ENCODE measurements around the gene SYNDIG1.

Gene SYNDIG1

GRCh38 chr20:24448170-24448569 is 21.3 kb upstream of the SYNDIG1 start:
- DNase-seq (ENCODE audit: low read depth), result no peak

- no peak for DNase-seq (ENCODE audit: low read depth)
Observed at GRCh38 chr20:24449026-24449720, 20.3 kb upstream of the SYNDIG1 start.

DNA sequence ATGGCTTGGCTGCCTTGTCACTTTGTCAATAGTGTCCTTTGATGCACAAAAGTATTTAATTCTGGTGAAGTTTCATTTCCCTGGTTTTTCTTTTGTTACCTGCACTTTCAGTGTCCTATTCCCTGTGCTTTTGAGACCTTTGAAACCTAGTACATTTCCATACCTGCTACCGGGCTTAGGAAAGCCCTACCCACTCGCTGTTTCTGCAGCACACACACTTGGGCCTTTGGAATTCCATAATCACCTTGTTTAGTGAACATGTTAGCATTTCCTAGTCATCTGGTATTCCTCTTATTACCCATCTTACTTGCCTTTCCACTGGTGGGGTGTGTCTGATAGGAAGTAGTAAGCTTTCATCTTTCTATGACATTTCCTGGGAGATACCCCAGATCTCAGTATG is 19.3 kb upstream of the SYNDIG1 start:
- no peak for DNase-seq (ENCODE audit: low read depth)

DNA sequence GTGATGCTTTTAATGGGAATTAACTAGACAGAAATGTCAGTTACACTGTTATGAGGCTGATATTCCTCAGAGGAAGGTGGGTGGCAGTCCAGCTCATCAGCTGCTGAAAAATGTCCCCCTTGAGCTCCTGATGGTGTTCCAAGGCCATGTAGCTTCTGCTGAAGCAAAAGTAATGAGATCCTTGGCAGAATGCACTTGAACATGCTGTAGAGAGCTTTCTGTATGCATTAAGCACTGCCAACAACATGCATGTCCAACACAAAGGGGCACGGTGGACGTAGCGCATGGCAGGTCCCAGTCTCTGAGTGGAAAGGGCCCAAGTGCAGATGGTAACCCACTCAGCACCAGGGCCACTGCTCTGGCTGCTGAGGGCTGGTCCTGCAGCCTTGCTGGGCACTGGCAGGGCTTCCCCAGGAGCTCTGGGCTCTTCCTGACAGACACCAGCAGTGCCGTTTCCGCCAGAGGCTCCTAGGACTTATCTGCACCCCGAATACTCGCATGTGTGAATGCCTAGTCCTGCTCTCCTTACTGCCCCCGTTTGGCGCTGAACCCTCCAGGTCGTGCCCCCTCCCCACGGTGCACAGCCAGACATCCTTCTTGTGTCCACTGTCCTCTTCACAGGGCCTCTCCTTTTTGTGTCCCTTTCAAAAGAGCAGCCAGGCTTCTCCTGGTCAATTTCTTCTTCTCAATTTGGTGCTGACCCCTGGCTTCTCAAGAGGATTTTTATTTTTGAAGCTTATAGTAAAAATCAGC is 18.6 kb upstream of the SYNDIG1 start:
- no peak for DNase-seq (ENCODE audit: low read depth)

GRCh38 chr20:24451428-24451827 is 18.0 kb upstream of the SYNDIG1 start:
- no peak for DNase-seq (ENCODE audit: low read depth)

DNA sequence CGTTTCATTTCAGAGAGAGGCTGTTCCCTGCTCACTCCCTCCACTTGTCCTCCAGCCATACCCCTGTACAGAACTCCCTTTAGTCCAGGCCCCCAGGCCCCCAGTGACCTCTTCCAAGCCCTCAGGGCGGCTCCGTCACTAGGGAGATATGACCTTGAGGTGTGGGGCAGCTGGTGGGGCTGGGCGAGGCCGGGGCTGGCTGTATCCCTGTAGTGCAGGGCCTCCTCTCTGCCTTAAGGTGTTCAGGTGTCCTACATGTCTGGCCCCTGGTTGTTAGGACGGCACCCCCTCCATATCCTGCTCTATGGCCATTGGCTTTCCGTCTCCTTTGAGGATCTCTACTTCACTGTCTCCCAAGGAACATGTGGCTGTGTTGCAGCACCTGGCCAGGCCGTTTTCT is 17.4 kb upstream of the SYNDIG1 start:
- DNase-seq (ENCODE audit: low read depth), result no peak

DNA sequence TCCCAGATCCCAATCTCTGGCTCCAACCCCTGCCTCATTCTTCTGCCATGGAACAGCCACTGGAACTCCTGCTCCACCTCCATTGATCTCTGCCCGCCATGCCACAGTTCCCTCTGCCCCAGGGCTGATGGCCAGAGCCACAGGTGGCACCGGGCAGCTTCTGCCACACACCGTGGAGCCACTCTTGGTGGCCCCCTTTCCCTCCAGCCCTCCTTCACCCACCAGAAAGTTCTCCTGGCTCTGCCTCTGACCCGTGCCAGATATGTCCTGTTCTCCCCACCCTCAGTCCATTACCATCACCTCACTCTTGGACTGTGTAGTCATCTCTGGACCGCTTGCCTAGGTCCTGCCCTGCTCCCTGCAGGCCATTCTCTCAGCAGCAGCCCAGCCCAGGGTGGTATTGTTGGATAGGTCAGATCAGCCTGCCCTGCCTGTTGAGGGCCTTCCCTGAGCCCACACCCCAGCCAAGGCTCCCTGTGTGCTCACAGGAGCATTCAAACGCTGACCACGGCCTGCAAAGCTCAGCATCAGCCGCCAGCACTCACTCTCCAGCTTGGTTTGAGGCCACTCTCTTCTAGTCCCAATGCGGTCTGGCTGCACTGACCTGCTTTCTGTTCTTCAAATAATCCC is 16.8 kb upstream of the SYNDIG1 start:
- no peak for DNase-seq (ENCODE audit: low read depth)

GRCh38 chr20:24453869-24454268 is 15.6 kb upstream of the SYNDIG1 start:
- no peak for DNase-seq (ENCODE audit: low read depth)

DNA sequence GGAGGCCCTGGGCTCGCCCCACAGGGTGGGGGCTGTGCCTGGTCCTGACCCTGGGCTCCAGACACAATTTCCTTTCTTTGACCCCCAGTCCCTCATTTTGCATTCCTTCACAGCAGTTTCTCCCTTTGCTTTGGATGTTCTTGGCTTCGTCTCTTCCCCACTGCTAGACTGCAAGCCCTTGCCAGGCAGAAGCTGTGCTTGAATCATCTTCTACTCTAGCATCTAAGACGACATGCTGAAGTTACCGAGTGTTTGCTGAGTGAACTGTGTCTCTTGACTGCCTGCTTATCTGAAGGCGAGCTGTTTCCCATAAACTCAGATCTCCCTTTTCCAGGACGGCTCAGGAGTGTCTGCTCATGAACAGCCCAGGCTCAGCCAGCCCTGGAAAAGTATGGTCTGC is 14.3 kb upstream of the SYNDIG1 start:
- DNase-seq (ENCODE audit: low read depth), result no peak

DNA sequence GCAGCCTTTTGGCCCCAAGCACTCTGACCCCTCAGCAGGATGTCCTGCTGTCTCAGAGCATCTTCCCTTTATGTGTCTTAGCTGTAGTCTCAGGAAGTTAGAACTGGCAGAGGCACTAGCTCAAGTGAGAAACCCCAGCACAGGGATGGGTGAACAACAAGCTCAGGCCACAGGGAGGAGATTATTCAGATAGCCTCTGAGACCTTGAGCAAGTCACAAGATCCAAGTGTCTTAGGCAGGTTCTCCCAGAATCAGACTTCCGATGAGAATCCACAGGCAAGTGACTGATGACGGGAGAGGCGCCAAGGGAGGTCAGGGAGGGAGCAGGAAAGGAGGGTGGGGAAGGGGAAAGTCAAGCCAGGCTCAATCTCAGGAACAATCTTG is 13.0 kb upstream of the SYNDIG1 start:
- DNase-seq (ENCODE audit: low read depth), result no peak

DNA sequence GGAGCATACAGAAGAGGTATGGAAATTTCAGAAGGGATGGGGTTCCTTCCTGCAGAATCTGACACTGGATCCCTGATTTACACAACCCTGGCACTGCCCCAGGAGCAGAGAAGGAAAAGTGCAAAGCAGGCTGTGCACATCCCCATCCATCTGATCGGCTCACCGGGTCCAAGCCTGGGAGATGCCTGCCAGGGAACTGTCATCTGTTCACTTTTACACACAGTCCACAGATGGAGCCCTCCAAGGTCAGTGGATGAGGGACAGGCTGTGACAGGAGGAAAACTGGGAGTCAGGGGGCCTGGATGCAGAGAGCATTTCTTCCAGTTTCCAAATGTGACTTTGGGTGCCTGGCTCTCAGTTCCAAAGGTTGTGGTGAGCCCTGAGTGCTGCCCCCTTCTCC is 11.0 kb upstream of the SYNDIG1 start:
- DNase-seq (ENCODE audit: low read depth), result no peak

DNA sequence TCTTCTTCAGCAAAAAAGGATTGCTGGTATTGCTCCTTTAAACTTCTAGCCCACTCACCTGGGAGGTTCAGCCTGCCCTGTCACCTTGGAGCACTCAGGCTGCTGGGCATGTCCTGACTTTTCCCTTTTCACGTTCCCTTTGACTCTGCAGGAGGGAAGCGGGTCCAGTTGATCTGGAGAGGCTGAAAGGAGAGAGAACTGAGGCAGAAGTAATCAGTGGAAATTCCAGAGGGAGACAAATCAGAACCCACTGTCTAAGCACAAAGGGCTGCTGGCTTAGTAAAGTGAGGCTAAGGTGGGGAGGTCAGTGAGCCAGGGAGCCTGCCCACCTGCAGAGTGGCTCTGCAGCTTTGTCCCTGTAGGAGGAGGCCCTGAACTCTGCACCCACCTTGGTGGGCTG is 9.7 kb upstream of the SYNDIG1 start:
- no peak for DNase-seq (ENCODE audit: low read depth)

- DNase-seq (ENCODE audit: low read depth), result no peak
Observed at GRCh38 chr20:24460712-24461111, 8.7 kb upstream of the SYNDIG1 start.

GRCh38 chr20:24461848-24462247 is 7.6 kb upstream of the SYNDIG1 start:
- DNase-seq (ENCODE audit: low read depth), result no peak

- DNase-seq (ENCODE audit: low read depth), result no peak
Observed at GRCh38 chr20:24462460-24463010, 6.9 kb upstream of the SYNDIG1 start.

DNA sequence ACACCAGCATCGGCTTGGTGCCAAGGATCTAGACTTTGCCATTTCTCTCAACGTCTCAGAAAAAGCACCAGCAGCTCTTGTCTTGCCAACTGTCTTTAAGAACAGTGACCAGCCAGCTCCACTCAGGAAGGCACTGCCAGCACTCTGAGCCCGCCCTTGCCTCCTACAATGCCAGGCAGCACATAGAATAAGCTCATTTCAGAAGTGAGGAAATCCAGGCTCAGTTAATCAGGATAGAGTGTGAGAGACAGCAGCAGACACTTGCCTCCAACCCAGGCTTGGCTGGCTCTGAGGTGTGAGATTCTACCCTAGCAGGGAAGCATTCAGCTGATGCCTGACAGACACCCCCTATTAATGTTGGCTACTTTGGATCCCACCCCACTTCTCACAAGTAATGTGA is 4.3 kb upstream of the SYNDIG1 start:
- DNase-seq (ENCODE audit: low read depth), result no peak

DNA sequence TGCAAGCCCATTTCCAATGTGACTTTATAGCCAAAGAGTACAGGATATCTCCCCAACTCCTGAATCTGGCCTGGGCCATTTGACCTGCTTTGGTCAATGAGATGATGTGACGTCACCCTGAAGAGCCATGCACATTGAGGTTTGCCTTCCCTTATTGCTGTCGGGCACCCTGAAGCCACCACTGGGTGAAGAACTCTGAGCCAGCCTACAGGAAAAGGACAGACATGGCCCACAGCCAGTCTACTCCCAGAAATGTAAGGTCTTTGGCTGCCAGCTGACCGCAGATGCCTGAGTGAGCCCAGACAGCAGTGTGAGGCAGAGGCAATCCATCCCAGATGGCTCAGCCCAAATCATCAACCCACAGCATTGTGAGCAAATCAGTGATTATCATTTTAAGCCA is 3.7 kb upstream of the SYNDIG1 start:
- no peak for DNase-seq (ENCODE audit: low read depth)

DNA sequence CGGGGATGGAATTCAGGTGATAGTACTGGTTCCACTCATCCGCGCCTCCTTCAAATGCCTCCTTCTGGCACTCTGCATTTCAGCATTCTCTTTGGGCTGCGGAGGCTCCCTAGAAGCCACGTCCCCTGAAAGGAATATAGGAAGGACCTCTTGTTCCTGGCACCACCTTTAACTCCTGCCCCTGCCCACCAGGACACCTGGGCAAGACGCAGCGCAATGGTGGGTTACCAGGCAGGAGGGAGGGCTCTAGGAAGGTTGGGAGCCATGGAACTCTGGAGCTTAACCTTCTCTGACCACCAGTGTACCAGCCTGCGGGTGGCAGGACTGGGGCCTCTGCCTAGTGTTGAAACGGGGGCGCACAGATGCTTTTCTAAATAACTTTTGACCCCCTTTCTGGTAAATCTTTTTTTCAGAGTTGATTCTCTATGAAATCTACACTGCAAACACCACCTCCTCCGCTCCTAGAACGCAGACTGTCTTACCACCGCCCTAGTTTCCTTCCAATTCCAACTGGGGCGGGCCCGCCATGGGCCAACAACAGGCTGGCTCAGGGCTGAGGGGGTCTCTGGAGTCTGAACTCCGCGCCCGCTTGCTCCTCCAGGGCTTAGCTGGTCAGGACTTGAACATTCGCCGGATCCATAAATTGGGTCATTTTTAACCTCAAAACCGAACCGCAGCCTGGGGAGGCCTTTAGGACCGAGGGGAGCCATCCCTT is 871 bp upstream of the SYNDIG1 start:
- DNase-seq (ENCODE audit: low read depth), result no peak

DNA sequence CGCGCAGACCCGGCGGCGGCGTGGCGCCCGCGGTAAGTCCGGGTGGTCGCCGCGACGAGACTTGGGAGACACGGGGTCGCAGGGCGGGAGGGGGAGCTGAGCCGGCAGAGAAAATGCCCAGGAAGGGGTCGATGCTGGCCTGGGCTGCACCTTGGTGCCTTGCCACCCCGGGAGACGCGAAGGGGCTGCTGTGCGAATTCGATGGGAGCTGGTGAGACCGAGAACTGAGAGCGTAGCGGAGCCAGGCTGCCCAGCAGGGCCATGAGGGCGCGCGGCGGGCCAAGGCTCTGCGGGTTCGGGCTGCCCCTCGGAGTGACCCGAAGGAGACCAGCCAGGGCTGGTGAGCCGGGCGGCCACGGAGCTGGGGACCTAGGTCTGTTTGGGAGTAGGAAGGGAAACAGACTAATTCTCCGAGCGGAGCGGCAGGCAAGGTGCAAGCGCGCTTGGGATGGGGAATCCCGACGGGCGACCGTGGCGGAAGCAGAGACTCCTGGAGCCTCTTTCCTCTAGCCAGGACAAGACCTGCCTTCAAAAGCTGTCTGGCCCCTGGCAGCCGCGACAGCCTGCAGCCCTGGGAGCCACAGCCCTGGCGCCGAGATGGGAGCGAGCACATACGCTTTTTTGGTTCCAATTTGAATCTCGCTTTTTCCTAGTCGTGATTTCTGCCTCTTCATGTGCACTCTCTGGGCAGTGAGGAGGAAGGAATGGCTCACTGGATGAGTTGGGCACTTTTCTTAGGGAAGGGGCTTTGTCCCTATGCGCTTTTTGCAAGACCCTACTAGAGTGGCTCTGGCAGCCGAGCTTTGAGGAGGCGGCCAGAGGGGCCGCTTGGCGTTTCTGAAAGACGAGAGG is 691 bp downstream of the SYNDIG1 start:
- no peak for DNase-seq (ENCODE audit: low read depth)

- DNase-seq (ENCODE audit: low read depth), result no peak
Observed at GRCh38 chr20:24470746-24471582, 1.5 kb downstream of the SYNDIG1 start.

GRCh38 chr20:24472426-24472825 is 3.0 kb downstream of the SYNDIG1 start:
- DNase-seq (ENCODE audit: low read depth), result no peak

Measured in T-helper 22 cell (primary cell).